ENCODE measurements around the gene BLOC1S4.
"Not testable (repeated sequence)": the region's sequence is repeated elsewhere in the genome, so short reads cannot be mapped to it uniquely, and the experiment has no call there.

BLOC1S4 gene

GRCh38 chr4:6720202-6720699 lies 4.3 kb downstream of the BLOC1S4 start:
- Histone ChIP-seq H3K27ac (ENCODE audit: low read length) (no peak overlapping the region), H3K4me3 (ENCODE audit: low read length in 2 of 2) (peak overlapping the region in 1 of 2 donors; percentile 54), H3K36me3 (ENCODE audit: control insufficient read depth in 2 of 2, insufficient read depth in 2 of 2, low read length in 2 of 2) (no peaks in the 10 kb centered on the region), H3K4me1 (ENCODE audit: control insufficient read depth, insufficient read depth, low read length) (peaks cover 17% of the 10 kb centered on the region), H3K27me3 (ENCODE audit: control insufficient read depth in 1 of 2, insufficient read depth in 2 of 2, low read length in 2 of 2) (no peaks in the 10 kb centered on the region), H3K9ac (ENCODE audit: low read length in 2 of 2) (peak overlapping the region in 1 of 2 donors; percentile 47), H3K9me3 (ENCODE audit: control insufficient read depth in 2 of 2, low read length in 2 of 2) (no peaks in the 10 kb centered on the region)

GRCh38 chr4:6721121-6721520 lies 5.1 kb downstream of the BLOC1S4 start:
- Histone ChIP-seq H3K4me3 (ENCODE audit: low read length in 2 of 2) (no peak overlapping the region), H3K27me3 (ENCODE audit: control insufficient read depth in 1 of 2, insufficient read depth in 2 of 2, low read length in 2 of 2) (no peaks in the 10 kb centered on the region), H3K36me3 (ENCODE audit: control insufficient read depth in 2 of 2, insufficient read depth in 2 of 2, low read length in 2 of 2) (no peaks in the 10 kb centered on the region), H3K27ac (ENCODE audit: low read length) (no peak overlapping the region), H3K9ac (ENCODE audit: low read length in 2 of 2) (no peak overlapping the region), H3K4me1 (ENCODE audit: control insufficient read depth, insufficient read depth, low read length) (peaks cover 19% of the 10 kb centered on the region), H3K9me3 (ENCODE audit: control insufficient read depth in 2 of 2, low read length in 2 of 2) (no peaks in the 10 kb centered on the region)

- Histone ChIP-seq H3K9me3 (ENCODE audit: control insufficient read depth in 2 of 2, low read length in 2 of 2) (no peaks in the 10 kb centered on the region), H3K36me3 (ENCODE audit: control insufficient read depth in 2 of 2, insufficient read depth in 2 of 2, low read length in 2 of 2) (no peaks in the 10 kb centered on the region), H3K4me3 (ENCODE audit: low read length in 2 of 2) (no peak overlapping the region), H3K27ac (ENCODE audit: low read length) (no peak overlapping the region), H3K27me3 (ENCODE audit: control insufficient read depth in 1 of 2, insufficient read depth in 2 of 2, low read length in 2 of 2) (no peaks in the 10 kb centered on the region), H3K9ac (ENCODE audit: low read length in 2 of 2) (no peak overlapping the region), H3K4me1 (ENCODE audit: control insufficient read depth, insufficient read depth, low read length) (peaks cover 18% of the 10 kb centered on the region)
Observed at GRCh38 chr4:6722891-6723290, 6.9 kb downstream of the BLOC1S4 start.

GRCh38 chr4:6723851-6724250 lies 7.9 kb downstream of the BLOC1S4 start:
- peaks cover 18% of the 10 kb centered on the region for H3K4me1 ChIP-seq (ENCODE audit: control insufficient read depth, insufficient read depth, low read length)
- no peak overlapping the region for H3K27ac ChIP-seq (ENCODE audit: low read length)

GRCh38 chr4:6724421-6725111 lies 8.6 kb downstream of the BLOC1S4 start:
- Histone ChIP-seq H3K27me3 (ENCODE audit: control insufficient read depth in 1 of 2, insufficient read depth in 2 of 2, low read length in 2 of 2) (no peaks in the 10 kb centered on the region), H3K4me3 (ENCODE audit: low read length in 2 of 2) (no peak overlapping the region), H3K27ac (ENCODE audit: low read length) (no peak overlapping the region), H3K9me3 (ENCODE audit: control insufficient read depth in 2 of 2, low read length in 2 of 2) (no peaks in the 10 kb centered on the region), H3K4me1 (ENCODE audit: control insufficient read depth, insufficient read depth, low read length) (peaks cover 18% of the 10 kb centered on the region), H3K9ac (ENCODE audit: low read length in 2 of 2) (no peak overlapping the region), H3K36me3 (ENCODE audit: control insufficient read depth in 2 of 2, insufficient read depth in 2 of 2, low read length in 2 of 2) (no peaks in the 10 kb centered on the region)

More at GRCh38 chr4:6723851-6724250, 7.9 kb downstream of the BLOC1S4 start:
- no peaks in the 10 kb centered on the region for H3K27me3 ChIP-seq (ENCODE audit: control insufficient read depth in 1 of 2, insufficient read depth in 2 of 2, low read length in 2 of 2)
- no peak overlapping the region for H3K9ac ChIP-seq (ENCODE audit: low read length in 2 of 2)
- H3K4me3 ChIP-seq (ENCODE audit: low read length in 2 of 2) = no peak overlapping the region
- no peaks in the 10 kb centered on the region for H3K9me3 ChIP-seq (ENCODE audit: control insufficient read depth in 2 of 2, low read length in 2 of 2)
- H3K36me3 ChIP-seq (ENCODE audit: control insufficient read depth in 2 of 2, insufficient read depth in 2 of 2, low read length in 2 of 2) = no peaks in the 10 kb centered on the region

GRCh38 chr4:6725427-6725961 lies 9.5 kb downstream of the BLOC1S4 start:
- H3K27me3 ChIP-seq (ENCODE audit: control insufficient read depth in 1 of 2, insufficient read depth in 2 of 2, low read length in 2 of 2); H3K9ac ChIP-seq (ENCODE audit: low read length in 2 of 2); H3K9me3 ChIP-seq (ENCODE audit: control insufficient read depth in 2 of 2, low read length in 2 of 2); H3K27ac ChIP-seq (ENCODE audit: low read length); H3K4me3 ChIP-seq (ENCODE audit: low read length in 2 of 2); H3K36me3 ChIP-seq (ENCODE audit: control insufficient read depth in 2 of 2, insufficient read depth in 2 of 2, low read length in 2 of 2): not testable (repeated sequence)
- peaks cover 13% of the 10 kb centered on the region for H3K4me1 ChIP-seq (ENCODE audit: control insufficient read depth, insufficient read depth, low read length)

- Histone ChIP-seq H3K4me1 (ENCODE audit: control insufficient read depth, insufficient read depth, low read length) (peaks cover 10% of the 10 kb centered on the region), H3K36me3 (ENCODE audit: control insufficient read depth in 2 of 2, insufficient read depth in 2 of 2, low read length in 2 of 2) (no peaks in the 10 kb centered on the region), H3K27me3 (ENCODE audit: control insufficient read depth in 1 of 2, insufficient read depth in 2 of 2, low read length in 2 of 2) (no peaks in the 10 kb centered on the region), H3K4me3 (ENCODE audit: low read length in 2 of 2) (peak overlapping the region; percentile 19 to 40), H3K9ac (ENCODE audit: low read length in 2 of 2) (peak overlapping the region; percentile 44 to 58), H3K9me3 (ENCODE audit: control insufficient read depth in 2 of 2, low read length in 2 of 2) (no peaks in the 10 kb centered on the region), H3K27ac (ENCODE audit: low read length) (peak overlapping the region; percentile 18)
Observed at GRCh38 chr4:6727081-6727942, 11.3 kb downstream of the BLOC1S4 start.

- no peaks in the 10 kb centered on the region for H3K9me3 ChIP-seq (ENCODE audit: control insufficient read depth in 2 of 2, low read length in 2 of 2)
- no peak overlapping the region for H3K4me3 ChIP-seq (ENCODE audit: low read length in 2 of 2)
- H3K27ac ChIP-seq (ENCODE audit: low read length) = no peak overlapping the region
- H3K36me3 ChIP-seq (ENCODE audit: control insufficient read depth in 2 of 2, insufficient read depth in 2 of 2, low read length in 2 of 2) = no peaks in the 10 kb centered on the region
- H3K4me1 ChIP-seq (ENCODE audit: control insufficient read depth, insufficient read depth, low read length) = peaks cover 10% of the 10 kb centered on the region
- H3K27me3 ChIP-seq (ENCODE audit: control insufficient read depth in 1 of 2, insufficient read depth in 2 of 2, low read length in 2 of 2) = no peaks in the 10 kb centered on the region
- H3K9ac ChIP-seq (ENCODE audit: low read length in 2 of 2) = no peak overlapping the region
Observed at GRCh38 chr4:6727943-6728250, 11.9 kb downstream of the BLOC1S4 start.

GRCh38 chr4:6728320-6729029 lies 12.5 kb downstream of the BLOC1S4 start:
- Histone ChIP-seq H3K9me3 (ENCODE audit: control insufficient read depth in 2 of 2, low read length in 2 of 2) (no peaks in the 10 kb centered on the region), H3K4me1 (ENCODE audit: control insufficient read depth, insufficient read depth, low read length) (peaks cover 12% of the 10 kb centered on the region)

GRCh38 chr4:6730603-6731317 lies 14.8 kb downstream of the BLOC1S4 start:
- no peak overlapping the region for H3K4me3 ChIP-seq (ENCODE audit: low read length in 2 of 2)
- H3K27me3 ChIP-seq (ENCODE audit: control insufficient read depth in 1 of 2, insufficient read depth in 2 of 2, low read length in 2 of 2) = no peaks in the 10 kb centered on the region
- no peak overlapping the region for H3K27ac ChIP-seq (ENCODE audit: low read length)
- peaks cover 12% of the 10 kb centered on the region for H3K4me1 ChIP-seq (ENCODE audit: control insufficient read depth, insufficient read depth, low read length)
- H3K36me3 ChIP-seq (ENCODE audit: control insufficient read depth in 2 of 2, insufficient read depth in 2 of 2, low read length in 2 of 2) = no peaks in the 10 kb centered on the region
- H3K9ac ChIP-seq (ENCODE audit: low read length in 2 of 2) = no peak overlapping the region
- H3K9me3 ChIP-seq (ENCODE audit: control insufficient read depth in 2 of 2, low read length in 2 of 2) = no peaks in the 10 kb centered on the region

More at GRCh38 chr4:6728320-6729029, 12.5 kb downstream of the BLOC1S4 start:
- Histone ChIP-seq H3K4me3 (ENCODE audit: low read length in 2 of 2) (no peak overlapping the region), H3K9ac (ENCODE audit: low read length in 2 of 2) (no peak overlapping the region), H3K36me3 (ENCODE audit: control insufficient read depth in 2 of 2, insufficient read depth in 2 of 2, low read length in 2 of 2) (no peaks in the 10 kb centered on the region), H3K27me3 (ENCODE audit: control insufficient read depth in 1 of 2, insufficient read depth in 2 of 2, low read length in 2 of 2) (no peaks in the 10 kb centered on the region), H3K27ac (ENCODE audit: low read length) (no peak overlapping the region)
